PC-9 (cell line): ENCODE results near the gene CAPN3. TPM values are rescaled to one million over a fixed set of nuclear protein-coding genes. Genes with fewer than 3 reads are reported as not detected.
"Not testable (repeated sequence)": the region's sequence is repeated elsewhere in the genome, so short reads cannot be mapped to it uniquely, and the experiment has no call there.

Experiments used
- BruUV-seq: library from RNA; stranded (reverse); fragments of 400-500 nt; replicated peaks from 2 replicates; lab custom pipeline; 2021; lab: Mats Ljungman, UMichigan
- CTCF ChIA-PET: fragments of 300-600 bp; sonication (Branson Sonifier 250); formaldehyde crosslinking; loops from one replicate; lab custom pipeline; 2022; ENCODE audit warnings: antibody characterized with exemption; lab: Charles Lee
- POLR2A ChIA-PET: fragments of 300-600 bp; sonication (Branson Sonifier 250); formaldehyde crosslinking; loops from one replicate; lab custom pipeline; 2022; ENCODE audit warnings: antibody characterized with exemption; ENCODE audit not compliant: unreplicated experiment; lab: Charles Lee
- DNase-seq, 2 experiments: peaks; one replicate each; pipeline versions ENCODE4 v3.0.0 to v3.0.0-alpha.2; 2015 to 2022; ENCODE audit warnings: mixed read lengths in 1 of 2
- H2AFZ ChIP-seq: fragments of 200-600 bp; sonication (generic); 2 replicates; pipeline ENCODE4 v1.8.1; 2017; ENCODE audit warnings: antibody characterized with exemption
- H3F3A ChIP-seq: fragments of 200-600 bp; sonication (generic); 2 replicates; pipeline ENCODE4 v1.8.1; 2017; ENCODE audit warnings: antibody characterized with exemption, mild to moderate bottlenecking, low read depth; ENCODE audit not compliant: insufficient read depth
- H3K27ac ChIP-seq: fragments of 200-600 bp; sonication (generic); 2 replicates; pipeline ENCODE4 v1.6.1; 2016; ENCODE audit warnings: mixed run types
- H3K27me3 ChIP-seq: fragments of 200-600 bp; sonication (generic); 2 replicates; pipeline ENCODE4 v1.6.1; 2016; ENCODE audit warnings: low read depth, mixed run types; ENCODE audit not compliant: insufficient read depth
- H3K36me3 ChIP-seq: fragments of 200-600 bp; sonication (generic); 2 replicates; pipeline ENCODE4 v1.6.1; 2016; ENCODE audit warnings: low read depth, mixed run types
- H3K4me1 ChIP-seq: fragments of 200-600 bp; sonication (generic); replicated peaks from 2 replicates; pipeline ENCODE4 v1.6.1; 2016; ENCODE audit warnings: mixed run types; ENCODE audit not compliant: insufficient read depth
- H3K4me2 ChIP-seq: fragments of 200-600 bp; sonication (generic); 2 replicates; pipeline ENCODE4 v1.6.1; 2017; ENCODE audit warnings: mixed run types
- H3K4me3 ChIP-seq: fragments of 200-600 bp; sonication (generic); 2 replicates; pipeline ENCODE4 v1.6.1; 2016; ENCODE audit warnings: mixed run types
- H3K79me2 ChIP-seq: fragments of 200-600 bp; sonication (generic); 2 replicates; pipeline ENCODE4 v1.6.1; 2017; ENCODE audit warnings: low read depth, mixed run types
- H3K9me2 ChIP-seq: fragments of 200-600 bp; sonication (generic); 2 replicates; pipeline ENCODE4 v1.8.1; 2017; ENCODE audit warnings: mild to moderate bottlenecking; ENCODE audit not compliant: insufficient read depth
- H3K9me3 ChIP-seq: fragments of 200-600 bp; sonication (generic); 2 replicates; pipeline ENCODE4 v1.8.1; 2016; ENCODE audit warnings: low read depth; ENCODE audit not compliant: insufficient read depth
- H4K20me1 ChIP-seq: fragments of 200-600 bp; sonication (generic); 2 replicates; pipeline ENCODE4 v1.8.1; 2017; ENCODE audit not compliant: insufficient read depth
- EZH2 ChIP-seq: fragments of 200-600 bp; sonication (generic); IDR thresholded peaks from 2 replicates; pipeline ENCODE4 v1.8.0; 2017; ENCODE audit warnings: antibody characterized with exemption, low read depth
- intact Hi-C: fragments of 100-400 bp; cut with micrococcal nuclease; formaldehyde crosslinking; loops from one replicate; pipeline ENCODE4 v1.10.0; 2022; ENCODE audit not compliant: unreplicated experiment
- total RNA-seq: library from RNA; stranded (reverse); gene quantifications from 2 replicates; pipeline ENCODE4 v1.2.3, GENCODE V29; 2021
- TF ChIP-seq, protein P1 (sequence below): fragments of 200-600 bp; sonication (generic); conservative IDR thresholded peaks from 2 replicates; pipeline ENCODE4 v1.6.1; 2017; ENCODE audit warnings: mixed run types, antibody characterized with exemption, mild to moderate bottlenecking, moderate library complexity

CAPN3 gene
- total RNA-seq, 1 experiment from 2014 or later: 0.50 TPM

DNA sequence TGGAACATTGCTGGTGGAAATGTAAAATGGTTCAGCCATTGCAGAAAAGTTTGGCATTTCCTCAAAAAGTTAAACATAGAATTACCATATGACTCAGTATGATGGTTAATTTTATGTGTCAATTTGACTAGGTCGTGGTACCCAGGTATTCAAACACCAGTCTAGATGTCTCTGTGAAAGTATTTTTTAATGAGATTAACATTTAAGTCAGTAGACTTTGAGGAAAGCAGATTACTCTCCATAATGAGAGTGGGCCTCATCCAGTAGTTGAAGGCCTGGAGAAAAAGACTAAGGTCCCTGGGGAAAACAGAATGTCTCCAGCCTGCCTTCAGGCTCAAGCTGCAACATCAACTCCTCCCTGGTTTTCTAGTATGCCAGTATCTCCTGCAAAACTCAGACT lies 43.8 kb upstream of the CAPN3 start:
- no peak for DNase-seq
- H3K4me2 ChIP-seq: no peak overlapping the region
- CTCF ChIA-PET: no interaction called here
- POLR2A ChIA-PET: no interaction called here
- H3K9me3 ChIP-seq: no peaks in the 10 kb centered on the region
- no peak overlapping the region for H3K4me3 ChIP-seq
- no peaks in the 10 kb centered on the region for H3F3A ChIP-seq
- H3K9me2 ChIP-seq: no peaks in the 10 kb centered on the region
- H2AFZ ChIP-seq: no peak overlapping the region
- no peaks in the 10 kb centered on the region for H3K79me2 ChIP-seq
- no peak overlapping the region for H3K27ac ChIP-seq
- no peaks in the 10 kb centered on the region for H3K4me1 ChIP-seq
- no peaks in the 10 kb centered on the region for H4K20me1 ChIP-seq
- TF ChIP-seq EZH2: no peak
- TF ChIP-seq, protein P1, sequence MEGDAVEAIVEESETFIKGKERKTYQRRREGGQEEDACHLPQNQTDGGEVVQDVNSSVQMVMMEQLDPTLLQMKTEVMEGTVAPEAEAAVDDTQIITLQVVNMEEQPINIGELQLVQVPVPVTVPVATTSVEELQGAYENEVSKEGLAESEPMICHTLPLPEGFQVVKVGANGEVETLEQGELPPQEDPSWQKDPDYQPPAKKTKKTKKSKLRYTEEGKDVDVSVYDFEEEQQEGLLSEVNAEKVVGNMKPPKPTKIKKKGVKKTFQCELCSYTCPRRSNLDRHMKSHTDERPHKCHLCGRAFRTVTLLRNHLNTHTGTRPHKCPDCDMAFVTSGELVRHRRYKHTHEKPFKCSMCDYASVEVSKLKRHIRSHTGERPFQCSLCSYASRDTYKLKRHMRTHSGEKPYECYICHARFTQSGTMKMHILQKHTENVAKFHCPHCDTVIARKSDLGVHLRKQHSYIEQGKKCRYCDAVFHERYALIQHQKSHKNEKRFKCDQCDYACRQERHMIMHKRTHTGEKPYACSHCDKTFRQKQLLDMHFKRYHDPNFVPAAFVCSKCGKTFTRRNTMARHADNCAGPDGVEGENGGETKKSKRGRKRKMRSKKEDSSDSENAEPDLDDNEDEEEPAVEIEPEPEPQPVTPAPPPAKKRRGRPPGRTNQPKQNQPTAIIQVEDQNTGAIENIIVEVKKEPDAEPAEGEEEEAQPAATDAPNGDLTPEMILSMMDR: no peak
- no TSS peak for BruUV-seq
- H3K36me3 ChIP-seq: no peaks in the 10 kb centered on the region
- H3K27me3 ChIP-seq: no peaks in the 10 kb centered on the region
- intact Hi-C loops: no loop called here

DNA sequence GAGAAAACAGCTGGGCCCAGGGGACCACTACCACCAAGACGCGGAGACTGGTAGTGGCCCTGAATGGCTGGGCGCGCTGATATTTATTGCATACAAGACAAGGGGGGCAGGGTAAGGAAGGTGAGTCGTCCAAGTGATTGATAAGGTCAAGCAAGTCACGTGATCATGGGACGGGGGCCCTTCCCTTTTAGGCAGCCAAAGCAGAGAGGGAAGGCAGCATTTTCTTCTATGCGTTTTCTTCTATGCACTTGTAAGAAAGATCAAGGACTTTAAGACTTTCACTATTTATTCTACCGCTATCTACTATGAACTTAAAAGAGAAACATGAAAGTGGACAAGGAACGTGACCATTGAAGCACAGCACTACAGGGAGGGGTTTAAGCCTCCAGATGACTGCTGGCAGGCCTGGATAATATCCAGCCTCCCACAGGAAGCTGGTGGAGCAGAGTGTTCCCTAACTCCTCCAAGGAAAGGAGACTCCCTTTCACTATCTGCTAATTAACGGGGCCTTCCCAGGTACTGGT lies 43.0 kb upstream of the CAPN3 start:
- H3K4me3 ChIP-seq, intact Hi-C loops, BruUV-seq, H3K9me3 ChIP-seq, H2AFZ ChIP-seq, H3K4me1 ChIP-seq, POLR2A ChIA-PET, H3K9me2 ChIP-seq, H3K27ac ChIP-seq, CTCF ChIA-PET, H3K79me2 ChIP-seq, DNase-seq, H3F3A ChIP-seq, H3K36me3 ChIP-seq, H4K20me1 ChIP-seq, H3K27me3 ChIP-seq, H3K4me2 ChIP-seq: not testable (repeated sequence)

DNA sequence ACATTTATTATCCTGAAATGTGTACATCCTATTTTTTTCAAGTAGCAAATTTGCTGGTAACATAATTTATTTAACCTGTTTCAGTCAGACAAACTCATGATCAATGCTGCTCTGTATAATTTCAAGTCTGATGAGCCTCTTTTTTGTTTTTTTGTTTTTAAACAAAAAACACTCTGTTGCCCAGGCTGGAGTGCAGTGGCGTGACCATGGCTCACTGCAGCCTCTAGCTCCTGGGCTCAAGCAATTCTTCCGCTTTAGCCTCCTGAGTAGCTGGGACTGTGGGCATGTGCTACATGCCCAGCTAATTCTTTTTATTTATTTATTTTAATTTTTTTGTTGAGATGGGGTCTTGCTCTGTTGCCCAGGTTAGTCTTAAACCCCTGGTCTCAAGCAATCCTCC lies 40.1 kb upstream of the CAPN3 start:
- no peak for DNase-seq
- Histone ChIP-seq H3F3A (no peaks in the 10 kb centered on the region), H3K4me1 (peaks cover 13% of the 10 kb centered on the region), H4K20me1 (no peaks in the 10 kb centered on the region), H3K4me3 (no peak overlapping the region), H3K9me3 (no peaks in the 10 kb centered on the region), H3K27me3 (no peaks in the 10 kb centered on the region), H3K36me3 (no peaks in the 10 kb centered on the region), H3K27ac (no peak overlapping the region), H3K9me2 (no peaks in the 10 kb centered on the region), H3K4me2 (no peak overlapping the region), H2AFZ (no peak overlapping the region), H3K79me2 (no peaks in the 10 kb centered on the region)
- intact Hi-C loops: no loop called here
- ChIA-PET CTCF (no interaction called here), POLR2A (no interaction called here)
- BruUV-seq: no TSS peak
- TF ChIP-seq, protein P1: no peak
- no peak for TF ChIP-seq EZH2

DNA sequence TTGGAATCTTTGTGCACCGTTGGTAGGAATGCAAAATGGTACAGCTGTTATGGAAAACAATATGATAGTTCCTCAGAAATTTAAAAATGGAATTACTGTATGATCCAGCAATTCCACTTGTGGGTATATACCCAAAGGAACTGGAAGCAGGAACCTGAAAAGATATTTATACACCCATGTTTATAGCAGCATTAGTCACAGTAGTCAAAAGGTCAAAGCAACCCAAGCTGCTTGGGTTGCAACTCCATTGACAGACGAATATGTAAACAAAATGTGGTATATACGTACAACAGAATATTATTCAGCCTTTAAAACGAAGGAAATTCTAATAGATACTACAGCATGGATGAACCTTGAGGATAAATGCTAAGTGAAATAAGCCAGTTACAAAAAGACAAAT lies 35.0 kb upstream of the CAPN3 start:
- 0 out of 2 replicates have a peak overlapping the region, but pooled peaks have one; percentile 23 for H3K27ac ChIP-seq
- ChIA-PET CTCF (no interaction called here), POLR2A (no interaction called here)
- peak in 1 of 2 experiments; percentile 59 for DNase-seq
- no peaks in the 10 kb centered on the region for H3K79me2 ChIP-seq
- peak overlapping the region; percentile 40 for H3K4me2 ChIP-seq
- H3K27me3 ChIP-seq: no peaks in the 10 kb centered on the region
- H3K9me2 ChIP-seq: no peaks in the 10 kb centered on the region
- H3K4me3 ChIP-seq: no peak overlapping the region
- peaks cover 20% of the 10 kb centered on the region for H3K4me1 ChIP-seq
- no peaks in the 10 kb centered on the region for H3F3A ChIP-seq
- no peak overlapping the region for H2AFZ ChIP-seq
- no peaks in the 10 kb centered on the region for H3K9me3 ChIP-seq
- H3K36me3 ChIP-seq: no peaks in the 10 kb centered on the region
- no TSS peak for BruUV-seq
- intact Hi-C loops: no loop called here
- H4K20me1 ChIP-seq: no peaks in the 10 kb centered on the region
- no peak for TF ChIP-seq EZH2
- TF ChIP-seq, protein P1: no peak
